ENCODE measurements around the gene DGKH. TPM values are rescaled to one million over a fixed set of nuclear protein-coding genes. Genes with fewer than 3 reads are reported as not detected.
"Not testable (repeated sequence)": the region's sequence is repeated elsewhere in the genome, so short reads cannot be mapped to it uniquely, and the experiment has no call there.

The DGKH gene
- total and polyA plus RNA-seq, 2 donors from 2014 or later: 1.7 to 28.8 TPM

DNA sequence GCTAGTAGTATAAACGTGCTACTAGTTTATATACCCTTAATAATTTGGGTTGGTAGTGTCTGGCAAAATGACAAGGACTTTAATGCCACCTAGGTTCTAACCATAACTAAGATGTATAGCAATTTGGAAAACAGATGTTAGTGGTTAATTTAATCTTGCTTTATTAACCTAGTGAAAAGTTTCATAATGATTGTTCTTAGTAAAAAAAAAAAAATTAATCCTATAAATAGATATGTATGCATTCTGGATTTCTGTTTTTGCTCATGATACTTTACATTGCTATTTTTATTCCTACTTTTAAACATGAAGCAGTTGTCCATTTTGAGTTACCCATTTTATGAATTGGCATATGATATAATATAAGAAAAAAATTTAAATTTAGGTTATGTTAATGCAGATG is 36.3 kb downstream of the DGKH start:
- TF ChIP-seq, protein P1, sequence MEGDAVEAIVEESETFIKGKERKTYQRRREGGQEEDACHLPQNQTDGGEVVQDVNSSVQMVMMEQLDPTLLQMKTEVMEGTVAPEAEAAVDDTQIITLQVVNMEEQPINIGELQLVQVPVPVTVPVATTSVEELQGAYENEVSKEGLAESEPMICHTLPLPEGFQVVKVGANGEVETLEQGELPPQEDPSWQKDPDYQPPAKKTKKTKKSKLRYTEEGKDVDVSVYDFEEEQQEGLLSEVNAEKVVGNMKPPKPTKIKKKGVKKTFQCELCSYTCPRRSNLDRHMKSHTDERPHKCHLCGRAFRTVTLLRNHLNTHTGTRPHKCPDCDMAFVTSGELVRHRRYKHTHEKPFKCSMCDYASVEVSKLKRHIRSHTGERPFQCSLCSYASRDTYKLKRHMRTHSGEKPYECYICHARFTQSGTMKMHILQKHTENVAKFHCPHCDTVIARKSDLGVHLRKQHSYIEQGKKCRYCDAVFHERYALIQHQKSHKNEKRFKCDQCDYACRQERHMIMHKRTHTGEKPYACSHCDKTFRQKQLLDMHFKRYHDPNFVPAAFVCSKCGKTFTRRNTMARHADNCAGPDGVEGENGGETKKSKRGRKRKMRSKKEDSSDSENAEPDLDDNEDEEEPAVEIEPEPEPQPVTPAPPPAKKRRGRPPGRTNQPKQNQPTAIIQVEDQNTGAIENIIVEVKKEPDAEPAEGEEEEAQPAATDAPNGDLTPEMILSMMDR (IDR thresholded peaks at IDR 0.05; ENCODE audit: borderline replicate concordance, extremely low read depth, insufficient read depth): no peak
- no peaks in the 10 kb centered on the region for H3K27me3 ChIP-seq (ENCODE audit: control insufficient read depth, insufficient read depth, low read length)
- H3K27ac ChIP-seq (ENCODE audit: low read depth in 2 of 2, low read length in 2 of 2): no peak overlapping the region
- DNase-seq (no peak), FAIRE-seq (no peak)
- no peak overlapping the region for H3K9ac ChIP-seq (ENCODE audit: low read length in 3 of 3)
- no peaks in the 10 kb centered on the region for H3K36me3 ChIP-seq (ENCODE audit: control insufficient read depth in 2 of 3, insufficient read depth in 3 of 3, low read length in 3 of 3)
- no peaks in the 10 kb centered on the region for H3K9me3 ChIP-seq (ENCODE audit: control insufficient read depth in 2 of 3, insufficient read depth in 1 of 3, low read length in 3 of 3)
- intact Hi-C loops (cut with DNase I): no loop called here
- H3K4me1 ChIP-seq (ENCODE audit: control insufficient read depth in 2 of 3, insufficient read depth in 2 of 3, low read depth in 1 of 3, low read length in 3 of 3): no peaks in the 10 kb centered on the region
- no peak overlapping the region for H3K4me3 ChIP-seq (ENCODE audit: low read length in 3 of 3)

DNA sequence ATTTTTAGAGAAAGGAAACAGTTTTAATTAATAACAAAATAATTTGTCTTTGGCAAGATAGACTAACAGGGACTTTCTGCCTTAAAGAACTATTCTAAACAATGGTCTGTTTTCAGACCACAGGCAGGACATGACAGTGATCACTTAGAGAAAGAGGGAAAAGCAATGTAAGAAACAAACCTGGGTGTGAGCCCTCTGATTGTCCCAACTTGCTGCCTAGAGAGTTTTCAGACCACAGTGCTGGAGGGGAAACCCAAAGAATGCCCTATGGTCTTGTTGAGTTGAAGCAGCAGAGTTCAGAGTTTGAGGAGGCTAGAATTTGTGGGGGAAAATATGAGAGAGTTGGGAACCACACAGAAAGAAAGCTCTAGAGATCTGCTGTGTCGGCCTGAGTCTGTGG is 38.1 kb downstream of the DGKH start:
- no peak for DNase-seq
- Histone ChIP-seq H3K4me3 (ENCODE audit: low read length in 3 of 3) (no peak overlapping the region), H3K9ac (ENCODE audit: low read length in 3 of 3) (no peak overlapping the region), H3K36me3 (ENCODE audit: control insufficient read depth in 2 of 3, insufficient read depth in 3 of 3, low read length in 3 of 3) (no peaks in the 10 kb centered on the region), H3K27ac (ENCODE audit: low read depth in 2 of 2, low read length in 2 of 2) (no peak overlapping the region), H3K4me1 (ENCODE audit: control insufficient read depth in 2 of 3, insufficient read depth in 2 of 3, low read depth in 1 of 3, low read length in 3 of 3) (no peaks in the 10 kb centered on the region), H3K9me3 (ENCODE audit: control insufficient read depth in 2 of 3, insufficient read depth in 1 of 3, low read length in 3 of 3) (no peaks in the 10 kb centered on the region), H3K27me3 (ENCODE audit: control insufficient read depth, insufficient read depth, low read length) (no peaks in the 10 kb centered on the region)
- intact Hi-C loops (cut with DNase I): no loop called here
- FAIRE-seq: no peak
- TF ChIP-seq, protein P1 (IDR thresholded peaks at IDR 0.05; ENCODE audit: borderline replicate concordance, extremely low read depth, insufficient read depth): no peak

DNA sequence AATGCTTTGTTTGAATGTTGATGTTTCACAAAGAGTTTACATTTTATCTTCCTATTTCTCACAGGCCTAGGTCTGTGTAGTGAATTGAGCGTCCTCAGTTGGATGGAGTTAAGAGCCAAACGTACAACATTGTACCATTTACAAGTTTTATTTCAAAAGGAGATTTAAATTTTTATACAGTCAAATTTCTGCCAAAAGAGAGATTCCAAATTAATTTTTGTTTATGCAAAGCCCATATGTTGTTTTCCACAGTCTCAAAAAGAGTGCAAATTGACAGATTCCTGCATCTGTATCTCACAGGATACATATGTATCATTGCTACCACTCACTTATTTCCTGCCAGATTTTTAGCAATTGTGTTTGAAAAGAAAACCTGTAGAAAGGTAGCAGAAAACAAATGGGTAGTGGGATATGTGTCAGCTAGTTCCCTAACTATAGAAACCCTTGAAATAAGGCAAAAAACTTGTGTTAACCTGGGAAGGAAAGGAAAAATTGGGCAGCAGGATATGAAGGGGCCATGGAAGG is 46.1 kb downstream of the DGKH start:
- FAIRE-seq (no peak), DNase-seq (no peak)
- H3K4me1 ChIP-seq (ENCODE audit: control insufficient read depth in 2 of 3, insufficient read depth in 2 of 3, low read depth in 1 of 3, low read length in 3 of 3): no peaks in the 10 kb centered on the region
- H3K9me3 ChIP-seq (ENCODE audit: control insufficient read depth in 2 of 3, insufficient read depth in 1 of 3, low read length in 3 of 3): no peaks in the 10 kb centered on the region
- TF ChIP-seq, protein P1 (IDR thresholded peaks at IDR 0.05; ENCODE audit: borderline replicate concordance, extremely low read depth, insufficient read depth): no peak
- H3K4me3 ChIP-seq (ENCODE audit: low read length in 3 of 3): no peak overlapping the region
- no peak overlapping the region for H3K9ac ChIP-seq (ENCODE audit: low read length in 3 of 3)
- no peaks in the 10 kb centered on the region for H3K36me3 ChIP-seq (ENCODE audit: control insufficient read depth in 2 of 3, insufficient read depth in 3 of 3, low read length in 3 of 3)
- H3K27me3 ChIP-seq (ENCODE audit: control insufficient read depth, insufficient read depth, low read length): no peaks in the 10 kb centered on the region
- no peak overlapping the region for H3K27ac ChIP-seq (ENCODE audit: low read depth in 2 of 2, low read length in 2 of 2)
- intact Hi-C loops (cut with DNase I): no loop called here

DNA sequence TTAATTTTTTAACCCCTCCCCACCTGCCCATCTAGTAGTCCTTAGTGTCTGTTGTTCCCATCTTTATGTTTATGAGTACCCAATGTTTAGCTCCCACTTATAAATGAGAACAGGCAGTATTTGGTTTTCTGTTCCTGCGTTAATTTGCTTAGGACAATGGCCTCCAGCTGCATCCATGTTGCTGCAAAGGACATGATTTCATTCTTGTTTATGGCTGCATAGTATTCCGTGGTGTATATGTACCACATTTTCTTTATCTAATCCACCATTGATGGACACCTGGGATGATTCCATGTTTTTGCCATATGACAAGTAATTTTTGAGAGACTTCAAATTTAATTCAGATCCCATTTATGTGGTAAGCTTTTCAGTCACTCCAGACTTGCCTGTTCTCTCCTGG is 47.8 kb downstream of the DGKH start:
- H3K27ac ChIP-seq (ENCODE audit: low read depth in 2 of 2, low read length in 2 of 2); H3K4me1 ChIP-seq (ENCODE audit: control insufficient read depth in 2 of 3, insufficient read depth in 2 of 3, low read depth in 1 of 3, low read length in 3 of 3); H3K9me3 ChIP-seq (ENCODE audit: control insufficient read depth in 2 of 3, insufficient read depth in 1 of 3, low read length in 3 of 3); H3K4me3 ChIP-seq (ENCODE audit: low read length in 3 of 3); intact Hi-C loops (cut with DNase I); FAIRE-seq; H3K9ac ChIP-seq (ENCODE audit: low read length in 3 of 3); DNase-seq; H3K27me3 ChIP-seq (ENCODE audit: control insufficient read depth, insufficient read depth, low read length); H3K36me3 ChIP-seq (ENCODE audit: control insufficient read depth in 2 of 3, insufficient read depth in 3 of 3, low read length in 3 of 3): not testable (repeated sequence)
